ENCODE measurements around the gene ERN1. TPM values are rescaled to one million over a fixed set of nuclear protein-coding genes. Genes with fewer than 3 reads are reported as not detected.

ERN1 gene
- total RNA-seq, 1 donor from 2014 or later = 20.6 TPM

DNA sequence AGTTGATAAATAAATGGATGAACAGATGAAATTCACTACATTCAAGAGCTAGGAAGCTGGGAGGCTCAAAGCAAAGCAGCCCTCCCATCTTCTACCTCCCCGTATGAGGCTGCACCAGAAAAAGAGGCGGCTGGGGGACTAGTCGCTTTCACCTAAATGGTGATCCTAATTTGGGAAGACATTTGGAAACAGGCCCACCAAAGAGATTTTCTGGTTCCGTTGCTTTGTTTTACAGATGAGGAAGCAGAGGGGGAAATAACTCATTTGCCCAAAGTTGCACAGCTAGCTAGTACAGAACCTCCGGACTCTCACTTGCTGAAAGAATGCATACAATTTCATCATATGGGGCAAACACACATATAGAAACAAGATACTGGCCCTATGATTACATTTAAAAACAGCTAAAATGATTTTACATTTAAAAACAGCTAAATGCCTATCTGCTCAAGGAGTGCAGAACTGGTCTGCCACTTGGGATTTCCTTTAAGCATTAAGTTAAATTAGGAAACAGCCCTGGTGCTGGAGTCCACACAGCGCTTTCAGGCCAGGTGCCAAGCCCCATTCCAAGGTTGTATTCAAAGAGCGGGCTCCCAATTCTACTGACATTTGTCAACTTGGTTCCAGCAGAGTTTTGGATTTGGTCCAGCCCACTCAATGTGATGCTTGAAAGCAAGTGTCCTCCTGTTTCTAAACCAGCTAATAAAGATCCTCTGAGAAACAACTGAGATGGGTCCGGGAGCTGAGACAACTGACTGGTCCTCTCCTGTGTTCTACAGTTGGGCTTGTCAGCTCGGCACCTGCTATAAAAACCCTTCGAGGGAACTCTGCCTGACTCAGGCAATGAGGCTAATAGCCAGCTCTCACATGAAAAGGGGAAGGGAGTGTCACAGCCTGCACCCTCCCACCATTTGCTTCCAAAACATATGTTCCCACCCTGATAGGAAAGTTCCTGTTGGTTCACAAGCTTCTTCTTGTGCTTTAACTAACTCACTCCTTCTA is 11.7 kb downstream of the ERN1 start:
- peak overlapping the region; percentile 56 for H3K27ac Mint-ChIP-seq
- H3K4me1 Mint-ChIP-seq = peaks cover 11% of the 10 kb centered on the region
- no peaks in the 10 kb centered on the region for H3K36me3 Mint-ChIP-seq
- TF ChIP-seq, protein P1, sequence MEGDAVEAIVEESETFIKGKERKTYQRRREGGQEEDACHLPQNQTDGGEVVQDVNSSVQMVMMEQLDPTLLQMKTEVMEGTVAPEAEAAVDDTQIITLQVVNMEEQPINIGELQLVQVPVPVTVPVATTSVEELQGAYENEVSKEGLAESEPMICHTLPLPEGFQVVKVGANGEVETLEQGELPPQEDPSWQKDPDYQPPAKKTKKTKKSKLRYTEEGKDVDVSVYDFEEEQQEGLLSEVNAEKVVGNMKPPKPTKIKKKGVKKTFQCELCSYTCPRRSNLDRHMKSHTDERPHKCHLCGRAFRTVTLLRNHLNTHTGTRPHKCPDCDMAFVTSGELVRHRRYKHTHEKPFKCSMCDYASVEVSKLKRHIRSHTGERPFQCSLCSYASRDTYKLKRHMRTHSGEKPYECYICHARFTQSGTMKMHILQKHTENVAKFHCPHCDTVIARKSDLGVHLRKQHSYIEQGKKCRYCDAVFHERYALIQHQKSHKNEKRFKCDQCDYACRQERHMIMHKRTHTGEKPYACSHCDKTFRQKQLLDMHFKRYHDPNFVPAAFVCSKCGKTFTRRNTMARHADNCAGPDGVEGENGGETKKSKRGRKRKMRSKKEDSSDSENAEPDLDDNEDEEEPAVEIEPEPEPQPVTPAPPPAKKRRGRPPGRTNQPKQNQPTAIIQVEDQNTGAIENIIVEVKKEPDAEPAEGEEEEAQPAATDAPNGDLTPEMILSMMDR (IDR thresholded peaks at IDR 0.05; ENCODE audit: unreplicated experiment) = no peak
- no peaks in the 10 kb centered on the region for H3K9me3 Mint-ChIP-seq
- H3K27me3 Mint-ChIP-seq (ENCODE audit: low read depth) = no peaks in the 10 kb centered on the region
- H3K4me3 Mint-ChIP-seq = no peak overlapping the region
- DNase-seq (ENCODE audit: low spot score in 2 of 2, unreplicated experiment in 2 of 2) = no peak

DNA sequence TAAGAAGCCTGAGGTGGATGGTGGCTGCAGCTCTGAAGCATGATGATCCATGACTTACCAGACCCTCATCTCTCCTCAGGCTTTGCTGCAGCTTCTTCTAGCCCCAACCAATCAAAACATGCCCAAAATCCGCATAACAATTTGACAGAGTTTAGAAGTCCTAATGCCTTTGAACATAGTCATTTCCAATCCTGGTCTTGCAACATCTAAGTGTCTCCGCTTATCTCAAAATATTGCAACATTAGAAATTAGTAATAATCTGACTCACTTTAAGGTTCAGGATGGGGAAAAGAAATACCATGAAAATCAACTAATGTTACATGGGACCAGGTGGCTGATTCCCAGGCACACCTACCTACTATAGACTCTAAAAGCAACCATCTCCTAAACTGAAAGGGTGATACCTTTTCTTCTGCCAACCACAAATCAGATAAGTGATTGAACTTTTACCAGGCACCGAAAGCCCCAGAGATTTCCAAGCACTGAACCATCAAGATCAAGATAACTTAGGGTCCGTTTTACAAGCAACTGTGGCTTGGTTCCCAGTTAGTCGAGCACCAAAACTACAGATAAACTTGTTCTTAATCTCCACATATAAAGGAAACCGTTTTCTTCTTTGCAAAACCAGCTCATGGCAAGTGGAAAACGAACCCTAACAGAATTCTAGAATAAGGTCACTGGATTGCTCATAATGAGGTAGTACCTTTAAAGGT is 14.0 kb downstream of the ERN1 start:
- no peak overlapping the region for H3K4me3 Mint-ChIP-seq
- H3K9me3 Mint-ChIP-seq = no peaks in the 10 kb centered on the region
- peaks cover 11% of the 10 kb centered on the region for H3K4me1 Mint-ChIP-seq
- no peak for DNase-seq (ENCODE audit: low spot score in 2 of 2, unreplicated experiment in 2 of 2)
- H3K36me3 Mint-ChIP-seq = no peaks in the 10 kb centered on the region
- TF ChIP-seq, protein P1 (IDR thresholded peaks at IDR 0.05; ENCODE audit: unreplicated experiment) = no peak
- H3K27me3 Mint-ChIP-seq (ENCODE audit: low read depth) = no peaks in the 10 kb centered on the region
- H3K27ac Mint-ChIP-seq = no peak overlapping the region

DNA sequence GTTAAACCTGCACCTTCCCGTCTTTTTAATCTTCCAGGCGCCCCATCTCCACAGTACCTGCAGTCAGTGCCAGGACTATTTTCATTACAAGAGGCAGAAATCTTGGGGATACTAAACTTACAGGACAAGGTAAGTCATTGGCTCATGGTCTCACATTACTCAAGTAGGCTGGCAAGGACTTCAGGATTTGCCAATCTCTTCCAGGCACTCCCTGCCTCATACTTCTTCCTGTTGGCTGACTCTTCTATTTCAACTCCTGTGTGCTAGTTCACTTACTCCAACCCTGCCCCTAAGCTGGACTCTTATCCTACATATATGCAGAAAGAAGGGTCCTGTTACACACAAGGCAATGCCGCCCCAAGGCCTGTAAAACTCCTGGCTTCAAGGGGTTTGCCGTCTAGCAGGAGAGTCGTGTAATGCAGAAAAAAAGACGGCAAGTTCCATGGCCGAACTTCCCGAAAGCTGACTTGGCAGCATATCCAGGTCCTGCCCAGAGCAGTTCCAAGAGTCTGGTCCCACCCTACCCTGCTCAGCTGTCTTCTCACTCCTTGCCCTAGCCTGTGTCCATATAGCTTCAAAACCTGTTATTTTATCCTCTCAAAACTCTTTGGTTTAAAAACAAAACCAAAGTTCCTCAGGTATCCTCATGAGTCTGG is 14.8 kb downstream of the ERN1 start:
- Mint-ChIP-seq H3K4me3 (no peak overlapping the region), H3K9me3 (no peaks in the 10 kb centered on the region), H3K27me3 (ENCODE audit: low read depth) (no peaks in the 10 kb centered on the region), H3K27ac (no peak overlapping the region), H3K36me3 (no peaks in the 10 kb centered on the region), H3K4me1 (peaks cover 18% of the 10 kb centered on the region)
- TF ChIP-seq, protein P1 (IDR thresholded peaks at IDR 0.05; ENCODE audit: unreplicated experiment) = no peak
- no peak for DNase-seq (ENCODE audit: low spot score in 2 of 2, unreplicated experiment in 2 of 2)

DNA sequence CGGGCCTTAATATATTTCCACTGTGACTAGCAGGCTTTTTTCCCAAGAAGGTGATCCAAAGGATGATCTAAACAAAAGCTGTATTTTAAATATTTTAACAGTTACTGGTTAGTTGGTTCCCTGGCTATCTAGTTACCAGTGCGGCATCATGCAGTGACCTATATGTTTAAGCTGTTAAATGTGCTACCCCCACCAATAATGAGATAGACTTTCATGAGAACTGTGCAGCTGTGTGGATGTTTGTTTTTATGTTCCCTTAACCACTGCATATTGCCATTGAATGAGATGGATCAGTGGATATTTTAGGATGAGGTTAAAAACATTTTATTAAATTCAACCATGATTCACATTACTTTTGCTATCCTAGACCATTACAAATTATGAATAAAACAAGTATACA is 16.9 kb downstream of the ERN1 start:
- H3K27me3 Mint-ChIP-seq (ENCODE audit: low read depth) = no peaks in the 10 kb centered on the region
- H3K36me3 Mint-ChIP-seq = no peaks in the 10 kb centered on the region
- no peak overlapping the region for H3K27ac Mint-ChIP-seq
- no peak overlapping the region for H3K4me3 Mint-ChIP-seq
- H3K4me1 Mint-ChIP-seq = peaks cover 15% of the 10 kb centered on the region
- no peak for DNase-seq (ENCODE audit: low spot score in 2 of 2, unreplicated experiment in 2 of 2)
- H3K9me3 Mint-ChIP-seq = no peaks in the 10 kb centered on the region
- TF ChIP-seq, protein P1 (IDR thresholded peaks at IDR 0.05; ENCODE audit: unreplicated experiment) = no peak

DNA sequence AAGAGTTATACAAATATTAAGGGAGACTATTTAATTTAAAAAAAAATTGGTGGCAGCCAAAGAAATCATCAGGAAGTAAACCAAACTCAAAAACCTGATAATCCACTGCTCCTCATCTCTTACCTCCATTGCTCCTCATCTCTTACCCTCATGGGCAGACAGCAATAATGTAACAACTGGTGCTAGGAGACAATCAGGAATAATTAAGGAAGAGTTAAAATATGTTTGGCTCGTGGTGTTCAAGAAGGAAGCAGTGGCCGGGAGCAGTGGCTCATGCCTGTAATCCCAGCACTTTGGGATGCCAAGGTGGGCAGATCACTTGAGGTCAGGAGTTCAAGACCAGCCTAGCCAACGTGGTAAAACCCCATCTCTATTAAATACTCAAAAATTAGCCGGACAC is 18.1 kb downstream of the ERN1 start:
- Mint-ChIP-seq H3K4me3 (no peak overlapping the region), H3K36me3 (no peaks in the 10 kb centered on the region), H3K9me3 (no peaks in the 10 kb centered on the region), H3K27me3 (ENCODE audit: low read depth) (no peaks in the 10 kb centered on the region), H3K4me1 (peaks cover 23% of the 10 kb centered on the region), H3K27ac (no peak overlapping the region)
- no peak for DNase-seq (ENCODE audit: low spot score in 2 of 2, unreplicated experiment in 2 of 2)
- TF ChIP-seq, protein P1 (IDR thresholded peaks at IDR 0.05; ENCODE audit: unreplicated experiment) = no peak
